ENCODE measurements around the gene GAS7. TPM values are rescaled to one million over a fixed set of nuclear protein-coding genes. Genes with fewer than 3 reads are reported as not detected.

Gene GAS7
- total RNA-seq, 1 experiment from 2014 or later = 6.0 TPM

GRCh38 chr17:10109146-10109545 is 89.3 kb downstream of the GAS7 start:
- H3K4me3 Mint-ChIP-seq = no peak overlapping the region
- no peak overlapping the region for H2BK20ac ChIP-seq (ENCODE audit: low read depth, low read length, poor library complexity, severe bottlenecking)

More at GRCh38 chr17:10109146-10109545, 89.3 kb downstream of the GAS7 start:
- H3K4me1 ChIP-seq (ENCODE audit: insufficient read depth, low read length) = no peaks in the 10 kb centered on the region
- WGBS (ENCODE audit: extremely low coverage, insufficient read length, low lambda C conversion rate) = no CpG with 5 or more reads among the region's 4 CpGs
- no peak overlapping the region for H2BK15ac ChIP-seq (ENCODE audit: low read depth, low read length)
- TF ChIP-seq CTCF (conservative IDR thresholded peaks at IDR 0.05) = no peak
- H2AK5ac ChIP-seq (ENCODE audit: insufficient read length, low read length) = no peak overlapping the region
- no peak for DNase-seq
- H3K4ac ChIP-seq (ENCODE audit: low read depth, low read length) = no peak overlapping the region
- Mint-ChIP-seq H3K9me3 (no peaks in the 10 kb centered on the region), H3K36me3 (ENCODE audit: insufficient read depth in 1 of 3, low read depth in 3 of 3) (no peaks in the 10 kb centered on the region), H3K4me1 (peaks cover 11% of the 10 kb centered on the region in 2 experiments), H3K27ac (no peak overlapping the region), H3K27me3 (ENCODE audit: low read depth) (no peaks in the 10 kb centered on the region; the same call in 1 of the 2 replicates)
- no peaks in the 10 kb centered on the region for H3K27me3 ChIP-seq (ENCODE audit: insufficient read depth, low read length)
- no peak overlapping the region for H2BK120ac ChIP-seq (ENCODE audit: low read depth, low read length, poor library complexity, severe bottlenecking)
- H2AFZ ChIP-seq (ENCODE audit: low read length) = no peak overlapping the region
- H3K4me2 ChIP-seq (ENCODE audit: insufficient read depth, insufficient read length, low read length) = no peak overlapping the region
- H4K20me1 ChIP-seq (ENCODE audit: control insufficient read depth, insufficient read depth, insufficient read length) = no peaks in the 10 kb centered on the region
- H3K27ac ChIP-seq (ENCODE audit: insufficient read length, low read depth, low read length) = no peak overlapping the region
- H4K91ac ChIP-seq (ENCODE audit: insufficient read length, low read depth, low read length) = no peak overlapping the region
- no peak overlapping the region for H3K18ac ChIP-seq (ENCODE audit: insufficient read length, low read depth, low read length)
- H2BK12ac ChIP-seq (ENCODE audit: insufficient read length, low read depth, low read length) = no peak overlapping the region
- no peaks in the 10 kb centered on the region for H3K9me3 ChIP-seq (ENCODE audit: control insufficient read depth, low read depth, low read length)
- no peak overlapping the region for H3K14ac ChIP-seq (ENCODE audit: insufficient read depth, low read length)
- no peaks in the 10 kb centered on the region for H3K79me2 ChIP-seq (ENCODE audit: insufficient read depth, low read length)
- no peak overlapping the region for H3T11ph ChIP-seq (ENCODE audit: low read length)
- H3K79me1 ChIP-seq (ENCODE audit: insufficient read depth, low read depth, low read length, poor library complexity, severe bottlenecking) = no peaks in the 10 kb centered on the region
- no peaks in the 10 kb centered on the region for H3K23me2 ChIP-seq (ENCODE audit: insufficient read length, low read depth, low read length, poor library complexity, severe bottlenecking)
- H2BK5ac ChIP-seq (ENCODE audit: insufficient read length, low read length) = no peak overlapping the region
- no peak overlapping the region for H3K56ac ChIP-seq (ENCODE audit: insufficient read length, low read depth, low read length)
- H4K8ac ChIP-seq (replicated peaks; ENCODE audit: insufficient read length, low read depth, low read length) = no peak overlapping the region
- H3K9ac ChIP-seq (ENCODE audit: extremely low read depth, insufficient read length, low read length) = no peak overlapping the region
- no peak overlapping the region for H4K5ac ChIP-seq (ENCODE audit: insufficient read length, low read depth, low read length)
- H3K23ac ChIP-seq (ENCODE audit: insufficient read length, low read depth, low read length) = no peak overlapping the region
